Measurements from ENCODE around the gene CUL1. TPM values are rescaled to one million over a fixed set of nuclear protein-coding genes. Genes with fewer than 3 reads are reported as not detected.

Gene CUL1
- total RNA-seq, 1 donor from 2014 or later, result 36.7 TPM

DNA sequence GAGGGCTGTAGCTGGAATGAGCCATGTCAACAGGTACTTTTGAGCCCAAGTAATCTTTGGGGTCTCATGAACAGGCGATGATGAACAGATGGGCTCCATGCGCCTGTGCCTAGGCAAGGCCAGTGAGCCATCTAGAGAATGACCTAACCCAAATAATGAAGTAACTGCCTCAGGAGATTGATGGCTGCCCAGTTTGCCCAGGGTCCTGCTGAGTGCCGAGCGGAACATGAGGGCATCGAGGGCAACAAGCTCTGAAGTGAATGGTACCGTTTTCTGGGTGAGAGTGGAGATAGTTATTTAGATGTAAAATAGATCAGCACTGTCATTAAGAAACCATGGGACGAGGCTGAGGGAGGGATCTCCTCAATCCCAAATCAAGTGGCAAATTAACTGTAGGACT, 107.5 kb downstream of the CUL1 start:
- no peak for DNase-seq

DNA sequence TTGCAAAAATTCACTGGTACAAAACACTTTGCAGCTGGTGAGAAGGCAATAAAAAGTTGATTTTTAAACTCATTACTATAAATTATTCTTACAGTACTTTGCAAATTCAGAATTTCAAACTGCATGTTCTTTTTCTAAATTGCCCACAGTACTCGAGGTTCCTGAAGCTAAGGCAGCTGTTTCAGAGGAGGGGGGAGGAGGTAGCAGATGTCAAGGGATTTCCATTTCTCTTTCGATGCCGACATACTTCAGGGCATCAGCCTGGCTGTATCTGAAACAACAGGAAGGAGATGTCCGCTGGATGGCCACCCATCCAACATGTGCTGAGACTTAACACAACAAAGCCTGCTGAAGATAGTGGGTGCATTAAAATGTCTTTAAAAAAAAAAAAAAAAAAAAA, 108.7 kb downstream of the CUL1 start:
- no peak for DNase-seq

- no peak for DNase-seq
Measured at GRCh38 chr7:148809856-148810255, 111.2 kb downstream of the CUL1 start.

- no peak for DNase-seq
Measured at GRCh38 chr7:148811892-148812291, 113.2 kb downstream of the CUL1 start.

GRCh38 chr7:148813890-148814289, 115.2 kb downstream of the CUL1 start:
- no peak for DNase-seq

- no peak for DNase-seq
Measured at GRCh38 chr7:148814922-148815559, 116.3 kb downstream of the CUL1 start.

- DNase-seq, result no peak
Measured at GRCh38 chr7:148815612-148816011, 116.9 kb downstream of the CUL1 start.

GRCh38 chr7:148819697-148820360, 121.1 kb downstream of the CUL1 start:
- no peak for DNase-seq

DNA sequence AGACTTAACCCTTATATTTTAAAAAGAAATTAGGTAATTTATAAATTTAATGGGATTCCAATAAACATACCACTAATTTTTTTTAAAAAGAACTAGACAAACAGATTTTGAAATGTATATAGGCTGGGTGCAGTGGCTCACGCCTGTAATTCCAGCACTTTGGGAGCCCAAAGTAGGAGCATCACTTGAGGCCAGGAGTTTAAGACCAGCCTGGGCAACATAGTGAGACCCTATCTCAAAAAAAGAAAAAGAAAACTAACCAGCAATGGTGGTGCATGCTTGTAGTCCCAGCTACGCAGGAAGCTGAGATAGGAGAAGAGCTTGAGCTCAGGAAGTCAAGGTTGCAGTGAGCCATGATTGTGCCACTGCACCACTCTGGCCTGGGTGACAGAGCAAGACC, 122.7 kb downstream of the CUL1 start:
- no peak for DNase-seq

- DNase-seq, result no peak
Measured at GRCh38 chr7:148824864-148825263, 126.2 kb downstream of the CUL1 start.

- no peak for DNase-seq
Measured at GRCh38 chr7:148825338-148825737, 126.6 kb downstream of the CUL1 start.

GRCh38 chr7:148828965-148829364, 130.3 kb downstream of the CUL1 start:
- DNase-seq, result no peak

GRCh38 chr7:148830897-148831692, 132.4 kb downstream of the CUL1 start:
- no peak for DNase-seq

- no peak for DNase-seq
Measured at GRCh38 chr7:148831782-148832181, 133.1 kb downstream of the CUL1 start.

DNA sequence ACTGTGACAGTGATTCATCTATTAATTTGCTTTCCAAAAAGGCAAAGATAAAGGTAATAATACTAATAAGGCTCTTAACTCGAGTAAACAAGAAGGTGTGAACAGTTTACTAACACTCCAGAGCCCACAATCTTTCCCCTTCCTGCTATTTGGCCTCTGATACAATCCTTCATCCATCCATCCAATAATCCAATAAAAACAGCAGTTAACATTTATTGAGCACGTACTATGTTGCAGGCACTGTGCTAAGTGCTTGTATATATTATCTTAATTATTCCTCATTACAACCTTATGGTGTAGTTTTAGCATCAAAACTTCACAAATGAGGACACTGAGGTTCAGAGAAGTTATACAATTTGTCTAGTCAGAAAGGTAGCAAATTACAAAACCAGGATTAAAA, 135.9 kb downstream of the CUL1 start:
- DNase-seq, result no peak

- DNase-seq, result no peak
Measured at GRCh38 chr7:148835854-148836253, 137.2 kb downstream of the CUL1 start.

DNA sequence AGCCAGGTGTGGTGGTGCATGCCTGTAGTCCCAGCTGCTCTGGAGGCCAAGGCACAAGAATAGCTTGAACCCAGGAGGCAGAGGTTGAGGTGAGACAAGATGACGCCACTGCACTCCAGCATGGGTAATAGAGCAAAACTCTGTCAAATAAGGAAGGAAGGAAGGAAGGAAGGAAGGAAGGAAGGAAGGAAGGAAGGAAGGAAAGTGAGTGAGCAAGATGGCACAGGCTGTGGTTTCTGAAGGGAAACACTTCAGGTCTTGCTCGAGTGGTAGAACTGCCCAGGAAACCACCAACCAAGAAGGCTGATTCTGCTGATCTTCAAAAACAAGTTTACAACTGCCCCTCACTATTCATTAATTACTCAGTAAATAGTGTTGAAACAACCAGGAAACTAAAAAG, 140.2 kb downstream of the CUL1 start:
- DNase-seq, result no peak

DNA sequence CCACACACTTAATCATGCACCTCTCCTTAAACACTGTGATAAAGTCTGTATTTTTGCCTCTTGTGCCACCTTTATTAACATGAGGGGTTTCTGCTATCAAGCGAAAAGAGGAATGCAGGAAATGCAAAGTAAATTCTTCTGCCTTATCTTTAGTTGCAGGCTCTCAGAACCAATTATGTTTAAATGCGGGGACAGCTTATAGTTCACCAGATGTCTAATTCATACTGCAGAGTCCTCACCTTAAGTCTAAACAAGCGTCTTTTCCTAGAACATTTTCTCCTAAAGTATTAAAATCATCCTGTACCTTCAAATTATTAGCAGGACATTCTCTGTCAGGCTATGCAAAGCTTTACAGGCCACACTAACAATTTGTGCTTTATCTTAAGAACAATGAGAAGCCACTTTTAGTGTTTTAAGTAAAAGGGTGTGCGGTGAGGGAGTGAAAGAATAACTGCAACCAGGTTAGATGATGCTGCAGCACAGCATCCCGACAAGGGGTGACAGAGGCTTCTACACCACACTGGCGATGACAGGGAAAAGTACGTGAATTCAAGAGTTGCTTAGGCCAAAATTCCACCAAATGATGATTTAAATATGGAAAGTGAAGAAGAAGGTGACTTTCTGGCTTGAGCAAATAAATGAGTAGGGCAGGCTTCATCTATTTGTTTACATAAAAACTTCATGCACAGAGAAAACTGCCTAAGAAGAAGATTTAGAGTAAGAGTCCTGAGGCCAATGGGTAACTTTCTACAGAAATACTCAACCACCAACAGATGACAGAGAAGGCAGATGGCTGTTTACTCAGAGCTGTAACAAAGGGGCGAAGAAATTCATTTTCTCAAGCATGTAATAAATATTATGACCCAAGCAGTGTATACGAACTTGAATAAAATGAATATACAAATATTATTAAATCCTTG, 149.4 kb downstream of the CUL1 start:
- no peak for DNase-seq

DNA sequence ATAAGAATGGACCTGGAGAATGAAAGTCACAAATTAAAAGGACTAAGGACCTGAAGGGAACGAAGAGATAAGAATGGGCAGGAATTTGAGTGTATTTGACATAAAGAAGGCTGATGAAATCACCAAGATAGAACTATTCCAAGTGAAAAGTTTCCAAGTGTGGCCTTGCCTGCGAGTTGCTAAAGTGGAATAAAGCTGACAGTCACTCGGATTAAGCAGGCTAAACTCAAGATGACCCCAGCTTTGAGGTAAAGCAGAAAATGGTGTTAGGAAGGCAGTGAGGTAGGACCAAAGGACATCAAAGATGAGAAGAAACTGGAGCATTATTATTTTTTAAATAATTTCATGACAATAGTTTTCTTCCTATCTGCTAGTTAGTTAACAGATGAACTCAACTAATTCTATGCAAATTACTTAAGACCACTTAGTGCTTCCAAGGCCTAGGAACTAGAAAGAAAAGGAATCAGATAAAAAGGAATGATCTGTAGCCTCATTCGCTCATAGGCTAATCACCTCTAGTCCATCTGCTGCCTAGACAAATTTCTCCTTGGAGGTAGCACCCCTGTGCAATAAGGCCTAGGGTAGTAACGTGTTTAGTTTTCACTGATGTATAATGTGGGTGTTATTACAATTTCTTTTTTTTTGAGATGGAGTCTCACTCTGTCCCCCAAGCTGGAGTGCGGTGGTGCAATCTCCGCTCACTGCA, 150.8 kb downstream of the CUL1 start:
- DNase-seq, result no peak

GRCh38 chr7:148850564-148850963, 151.9 kb downstream of the CUL1 start:
- no peak for DNase-seq
